ENCODE measurements around the gene FARP1.

- TF ChIP-seq POLR2A (IDR thresholded peaks at IDR 0.05) (no peak), CTCF (IDR thresholded peaks at IDR 0.05) (no peak)
Observed at GRCh38 chr13:98349731-98350305, 206.9 kb downstream of the FARP1 start.
